H54 (cell line): ENCODE data around the gene NNAT.

Experiments
- DNase-seq: peaks from one replicate; pipeline ENCODE4 v3.0.0; 2011; ENCODE audit warnings: low spot score, mixed read lengths; ENCODE audit not compliant: insufficient read length
- FAIRE-seq: peaks from 3 replicates; lab custom pipeline; 2011; peaks lifted over from hg19 to GRCh38; lab: Jason Lieb, UNC
- POLR2A ChIP-seq: IDR thresholded peaks from 2 replicates; pipeline ENCODE4 v1.6.1; 2011; ENCODE audit warnings: low read depth, mild to moderate bottlenecking, low read length

NNAT gene

GRCh38 chr20:37513779-37514359, 7.2 kb upstream of the NNAT start:
- no peak for FAIRE-seq
- TF ChIP-seq POLR2A = no peak
- no peak for DNase-seq

GRCh38 chr20:37515876-37516275, 5.2 kb upstream of the NNAT start:
- no peak for TF ChIP-seq POLR2A
- FAIRE-seq (no peak), DNase-seq (no peak)

- FAIRE-seq (no peak), DNase-seq (no peak)
- no peak for TF ChIP-seq POLR2A
These were observed 4.0 kb upstream of the NNAT start for GRCh38 chr20:37516811-37517750.

GRCh38 chr20:37518059-37518458, 3.0 kb upstream of the NNAT start:
- no peak for DNase-seq
- TF ChIP-seq POLR2A = no peak
- no peak for FAIRE-seq

- DNase-seq (no peak), FAIRE-seq (no peak)
- TF ChIP-seq POLR2A = no peak
These were observed 2.2 kb upstream of the NNAT start for GRCh38 chr20:37518606-37519507.

- no peak for TF ChIP-seq POLR2A
- no peak for FAIRE-seq
- DNase-seq = no peak
These were observed 1.3 kb upstream of the NNAT start for GRCh38 chr20:37519508-37520418.

- DNase-seq (no peak), FAIRE-seq (no peak)
- no peak for TF ChIP-seq POLR2A
These were observed 563 bp upstream of the NNAT start for GRCh38 chr20:37520419-37520955.

GRCh38 chr20:37522260-37523011, 1.4 kb downstream of the NNAT start:
- DNase-seq (no peak), FAIRE-seq (no peak)
- TF ChIP-seq POLR2A = no peak

- FAIRE-seq = no peak
- TF ChIP-seq POLR2A = no peak
- DNase-seq = no peak
These were observed 2.0 kb downstream of the NNAT start for GRCh38 chr20:37523012-37523391.

GRCh38 chr20:37523911-37524700, 3.1 kb downstream of the NNAT start:
- DNase-seq = no peak

More at GRCh38 chr20:37523911-37524700, 3.1 kb downstream of the NNAT start:
- no peak for FAIRE-seq
- no peak for TF ChIP-seq POLR2A
